22Rv1 (cell line): ENCODE data around the gene HSDL2.

Experiments used
- H3K27ac ChIP-seq: fragments of 450-650 bp; 2 replicates; pipeline ENCODE4 v1.5.1; 2017
- CTCF ChIP-seq: fragments of 450-650 bp; IDR thresholded peaks from 2 replicates; pipeline ENCODE4 v1.5.1; 2017; ENCODE audit warnings: mild to moderate bottlenecking
- ZFX ChIP-seq: fragments of 450-650 bp; IDR thresholded peaks from 2 replicates; pipeline ENCODE4 v1.6.1; 2017; ENCODE audit warnings: antibody characterized with exemption, borderline replicate concordance

HSDL2 gene

GRCh38 chr9:112462855-112463254 lies 82.9 kb downstream of the HSDL2 start:
- TF ChIP-seq ZFX = no peak
- no peak for TF ChIP-seq CTCF
- H3K27ac ChIP-seq = no peak overlapping the region

- no peak for TF ChIP-seq CTCF
- TF ChIP-seq ZFX = no peak
- no peak overlapping the region for H3K27ac ChIP-seq
Observed at GRCh38 chr9:112465352-112465751, 85.4 kb downstream of the HSDL2 start.

- no peak overlapping the region for H3K27ac ChIP-seq
- TF ChIP-seq ZFX (no peak), CTCF (no peak)
Observed at GRCh38 chr9:112472996-112473395, 93.1 kb downstream of the HSDL2 start.

- H3K27ac ChIP-seq = no peak overlapping the region
- TF ChIP-seq CTCF (no peak), ZFX (no peak)
Observed at GRCh38 chr9:112473986-112474385, 94.1 kb downstream of the HSDL2 start.

- TF ChIP-seq ZFX = no peak
- no peak for TF ChIP-seq CTCF
- no peak overlapping the region for H3K27ac ChIP-seq
Observed at GRCh38 chr9:112475318-112475717, 95.4 kb downstream of the HSDL2 start.

- TF ChIP-seq CTCF (no peak), ZFX (no peak)
- no peak overlapping the region for H3K27ac ChIP-seq
Observed at GRCh38 chr9:112477330-112477729, 97.4 kb downstream of the HSDL2 start.

- H3K27ac ChIP-seq = no peak overlapping the region
- TF ChIP-seq CTCF = no peak
- no peak for TF ChIP-seq ZFX
Observed at GRCh38 chr9:112479221-112479620, 99.3 kb downstream of the HSDL2 start.
